Prostate gland (tissue), 2 donors: ENCODE measurements around the gene MRAS.

ENCODE experiments used
- CTCF ChIP-seq, 4 experiments: fragments of 200-600 bp in 2 of 4; fragments of 450-650 bp in 2 of 4; sonication (generic) in 2 of 4; IDR thresholded peaks; 1 replicate in 3 of 4; 2 replicates in 1 of 4; pipeline ENCODE4 v1.5.1; 2016 to 2019; ENCODE audit warnings: antibody characterized with exemption in 4 of 4, mild to moderate bottlenecking in 2 of 4, moderate library complexity in 2 of 4
- POLR2A ChIP-seq: fragments of 450-650 bp; IDR thresholded peaks from one replicate; pipeline ENCODE4 v1.6.1; 2016; ENCODE audit warnings: antibody characterized with exemption, mild to moderate bottlenecking

- TF ChIP-seq CTCF (IDR thresholded peaks at IDR 0.05) (no peak), POLR2A (no peak)
Measured at GRCh38 chr3:138429665-138430064, 81.3 kb downstream of the MRAS start.
